Right forelimb (tissue), 1 donor: ENCODE results near the gene TMEM221.
A peak's percentile ranks its signal among the peaks of the same experiment; 100 is the strongest.

Experiments used
- DNase-seq: peaks from one replicate; pipeline ENCODE4 v3.0.0-alpha.2; 2018

TMEM221 gene

GRCh38 chr19:17404621-17405249, 43.7 kb downstream of the TMEM221 start:
- DNase-seq: no peak

- DNase-seq: no peak
Observed at GRCh38 chr19:17404015-17404414, 44.5 kb downstream of the TMEM221 start.

GRCh38 chr19:17402982-17403855, 45.2 kb downstream of the TMEM221 start:
- no peak for DNase-seq

GRCh38 chr19:17401628-17402027, 46.8 kb downstream of the TMEM221 start:
- DNase-seq: no peak

- DNase-seq: no peak
Observed at GRCh38 chr19:17398902-17399527, 49.5 kb downstream of the TMEM221 start.

- peak; percentile 36 for DNase-seq
Observed at GRCh38 chr19:17394891-17395415, 53.5 kb downstream of the TMEM221 start.

GRCh38 chr19:17393914-17394313, 54.6 kb downstream of the TMEM221 start, which contains the start of gene CCDC194:
TSS of gene CCDC194 (minus strand) at chr19:17394196. CDS start at chr19:17394158, 38 bp downstream.
- peak; percentile 47 for DNase-seq

GRCh38 chr19:17393002-17393401, 55.5 kb downstream of the TMEM221 start:
- DNase-seq: peak; percentile 42

GRCh38 chr19:17391371-17392151, 56.9 kb downstream of the TMEM221 start:
- DNase-seq: peak; percentile 48

GRCh38 chr19:17390665-17391370, 57.6 kb downstream of the TMEM221 start:
- peak; percentile 91 for DNase-seq

GRCh38 chr19:17389957-17390664, 58.4 kb downstream of the TMEM221 start:
- peak; percentile 43 for DNase-seq

GRCh38 chr19:17389288-17389687, 59.2 kb downstream of the TMEM221 start:
- DNase-seq: no peak

GRCh38 chr19:17385878-17386611, 62.4 kb downstream of the TMEM221 start:
- DNase-seq: peak; percentile 80
